ENCODE results near the gene CD164. TPM values are rescaled to one million over a fixed set of nuclear protein-coding genes. Genes with fewer than 3 reads are reported as not detected.

Gene CD164
- total RNA-seq, 1 experiment from 2014 or later: 337 TPM

DNA sequence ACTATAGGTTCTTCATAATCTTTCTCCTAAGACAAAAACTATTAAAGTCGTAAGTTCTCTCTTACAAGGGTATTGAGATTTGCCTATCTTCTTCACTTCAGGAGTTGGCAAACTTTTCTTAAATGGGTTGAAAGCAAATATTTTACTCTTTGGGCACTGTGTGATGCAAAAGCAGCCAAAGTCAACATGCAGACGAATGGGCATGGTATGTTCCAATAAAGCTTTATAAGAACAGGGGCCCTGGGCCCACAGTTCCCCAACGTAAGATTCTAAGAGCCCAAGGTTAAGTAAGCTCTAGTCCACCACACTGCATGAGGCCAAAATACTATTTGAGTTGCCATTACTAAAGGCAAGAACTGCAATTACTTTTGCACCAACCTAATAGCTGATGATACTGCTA lies 11.5 kb downstream of the CD164 start:
- Histone ChIP-seq H3K4me1 (ENCODE audit: control insufficient read depth, insufficient read depth, low read length) (no peaks in the 10 kb centered on the region), H3K4me3 (ENCODE audit: low read depth in 2 of 2, low read length in 2 of 2) (no peak overlapping the region), H3K27me3 (ENCODE audit: control insufficient read depth, insufficient read depth, low read length) (no peaks in the 10 kb centered on the region), H3K27ac (ENCODE audit: low read length) (no peak overlapping the region), H3K9me3 (ENCODE audit: control insufficient read depth, insufficient read depth, low read depth, low read length) (no peaks in the 10 kb centered on the region), H3K36me3 (ENCODE audit: control insufficient read depth, insufficient read depth, low read length) (peaks cover 72% of the 10 kb centered on the region)
- TF ChIP-seq, protein P1, sequence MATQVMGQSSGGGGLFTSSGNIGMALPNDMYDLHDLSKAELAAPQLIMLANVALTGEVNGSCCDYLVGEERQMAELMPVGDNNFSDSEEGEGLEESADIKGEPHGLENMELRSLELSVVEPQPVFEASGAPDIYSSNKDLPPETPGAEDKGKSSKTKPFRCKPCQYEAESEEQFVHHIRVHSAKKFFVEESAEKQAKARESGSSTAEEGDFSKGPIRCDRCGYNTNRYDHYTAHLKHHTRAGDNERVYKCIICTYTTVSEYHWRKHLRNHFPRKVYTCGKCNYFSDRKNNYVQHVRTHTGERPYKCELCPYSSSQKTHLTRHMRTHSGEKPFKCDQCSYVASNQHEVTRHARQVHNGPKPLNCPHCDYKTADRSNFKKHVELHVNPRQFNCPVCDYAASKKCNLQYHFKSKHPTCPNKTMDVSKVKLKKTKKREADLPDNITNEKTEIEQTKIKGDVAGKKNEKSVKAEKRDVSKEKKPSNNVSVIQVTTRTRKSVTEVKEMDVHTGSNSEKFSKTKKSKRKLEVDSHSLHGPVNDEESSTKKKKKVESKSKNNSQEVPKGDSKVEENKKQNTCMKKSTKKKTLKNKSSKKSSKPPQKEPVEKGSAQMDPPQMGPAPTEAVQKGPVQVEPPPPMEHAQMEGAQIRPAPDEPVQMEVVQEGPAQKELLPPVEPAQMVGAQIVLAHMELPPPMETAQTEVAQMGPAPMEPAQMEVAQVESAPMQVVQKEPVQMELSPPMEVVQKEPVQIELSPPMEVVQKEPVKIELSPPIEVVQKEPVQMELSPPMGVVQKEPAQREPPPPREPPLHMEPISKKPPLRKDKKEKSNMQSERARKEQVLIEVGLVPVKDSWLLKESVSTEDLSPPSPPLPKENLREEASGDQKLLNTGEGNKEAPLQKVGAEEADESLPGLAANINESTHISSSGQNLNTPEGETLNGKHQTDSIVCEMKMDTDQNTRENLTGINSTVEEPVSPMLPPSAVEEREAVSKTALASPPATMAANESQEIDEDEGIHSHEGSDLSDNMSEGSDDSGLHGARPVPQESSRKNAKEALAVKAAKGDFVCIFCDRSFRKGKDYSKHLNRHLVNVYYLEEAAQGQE (IDR thresholded peaks at IDR 0.05; ENCODE audit: insufficient read depth in 1 of 2, low read depth in 2 of 2, low read length in 1 of 2): no peak
- TF ChIP-seq, protein P2, sequence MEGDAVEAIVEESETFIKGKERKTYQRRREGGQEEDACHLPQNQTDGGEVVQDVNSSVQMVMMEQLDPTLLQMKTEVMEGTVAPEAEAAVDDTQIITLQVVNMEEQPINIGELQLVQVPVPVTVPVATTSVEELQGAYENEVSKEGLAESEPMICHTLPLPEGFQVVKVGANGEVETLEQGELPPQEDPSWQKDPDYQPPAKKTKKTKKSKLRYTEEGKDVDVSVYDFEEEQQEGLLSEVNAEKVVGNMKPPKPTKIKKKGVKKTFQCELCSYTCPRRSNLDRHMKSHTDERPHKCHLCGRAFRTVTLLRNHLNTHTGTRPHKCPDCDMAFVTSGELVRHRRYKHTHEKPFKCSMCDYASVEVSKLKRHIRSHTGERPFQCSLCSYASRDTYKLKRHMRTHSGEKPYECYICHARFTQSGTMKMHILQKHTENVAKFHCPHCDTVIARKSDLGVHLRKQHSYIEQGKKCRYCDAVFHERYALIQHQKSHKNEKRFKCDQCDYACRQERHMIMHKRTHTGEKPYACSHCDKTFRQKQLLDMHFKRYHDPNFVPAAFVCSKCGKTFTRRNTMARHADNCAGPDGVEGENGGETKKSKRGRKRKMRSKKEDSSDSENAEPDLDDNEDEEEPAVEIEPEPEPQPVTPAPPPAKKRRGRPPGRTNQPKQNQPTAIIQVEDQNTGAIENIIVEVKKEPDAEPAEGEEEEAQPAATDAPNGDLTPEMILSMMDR (IDR thresholded peaks at IDR 0.05): no peak
- TF ChIP-seq POLR2AphosphoS5 (IDR thresholded peaks at IDR 0.05; ENCODE audit: low read depth, low read length): no peak
- TF ChIP-seq SIN3A (IDR thresholded peaks at IDR 0.05; ENCODE audit: borderline replicate concordance, insufficient read depth, low read depth, low read length): no peak
- no peak for TF ChIP-seq TCF7L2 (IDR thresholded peaks at IDR 0.05; ENCODE audit: low read depth, low read length)
- BruUV-seq (replicated peaks): no TSS peak
- intact Hi-C loops (cut with micrococcal nuclease; ENCODE audit: unreplicated experiment): no loop called here
- no peak for ATAC-seq
- POLR2A ChIA-PET: no interaction called here
- no peak for DNase-seq (ENCODE audit: low read depth, low spot score)
- CTCF ChIA-PET: no interaction called here
- in situ Hi-C loops (cut with HindIII; ENCODE audit: low pct_unique_long_range_greater_than_20kb, low sequenced_read_pairs): no loop called here

GRCh38 chr6:109370336-109370735 lies 11.9 kb downstream of the CD164 start:
- in situ Hi-C loops (cut with HindIII; ENCODE audit: low pct_unique_long_range_greater_than_20kb, low sequenced_read_pairs) (no loop called here), intact Hi-C loops (cut with micrococcal nuclease; ENCODE audit: unreplicated experiment) (no loop called here)
- H3K27me3 ChIP-seq (ENCODE audit: control insufficient read depth, insufficient read depth, low read length): no peaks in the 10 kb centered on the region
- DNase-seq (ENCODE audit: low read depth, low spot score) (no peak), ATAC-seq (no peak)
- H3K27ac ChIP-seq (ENCODE audit: low read length): no peak overlapping the region
- CTCF ChIA-PET: no interaction called here
- H3K4me1 ChIP-seq (ENCODE audit: control insufficient read depth, insufficient read depth, low read length): no peaks in the 10 kb centered on the region
- H3K36me3 ChIP-seq (ENCODE audit: control insufficient read depth, insufficient read depth, low read length): peaks cover 67% of the 10 kb centered on the region
- H3K9me3 ChIP-seq (ENCODE audit: control insufficient read depth, insufficient read depth, low read depth, low read length): no peaks in the 10 kb centered on the region
- no peak overlapping the region for H3K4me3 ChIP-seq (ENCODE audit: low read depth in 2 of 2, low read length in 2 of 2)
- TF ChIP-seq TCF7L2 (IDR thresholded peaks at IDR 0.05; ENCODE audit: low read depth, low read length) (no peak), POLR2AphosphoS5 (IDR thresholded peaks at IDR 0.05; ENCODE audit: low read depth, low read length) (no peak), SIN3A (IDR thresholded peaks at IDR 0.05; ENCODE audit: borderline replicate concordance, insufficient read depth, low read depth, low read length) (no peak)
- TF ChIP-seq, protein P2 (IDR thresholded peaks at IDR 0.05): no peak
- TF ChIP-seq, protein P1 (IDR thresholded peaks at IDR 0.05; ENCODE audit: insufficient read depth in 1 of 2, low read depth in 2 of 2, low read length in 1 of 2): no peak
- BruUV-seq (replicated peaks): no TSS peak
- POLR2A ChIA-PET: no interaction called here
